SU-DHL-6 (cell line): ENCODE data around the gene COL4A2.

Experiments used
- H2AFZ ChIP-seq: fragments of 200-600 bp; sonication (generic); 2 replicates; pipeline ENCODE4 v1.6.1; 2014; ENCODE audit warnings: low read depth, mild to moderate bottlenecking, moderate library complexity, mixed read lengths, antibody characterized with exemption, low read length; ENCODE audit not compliant: severe bottlenecking
- H3F3A ChIP-seq: fragments of 200-600 bp; shearing (Covaris generic); 2 replicates; pipeline ENCODE4 v1.6.0; 2016; ENCODE audit warnings: antibody characterized with exemption, mild to moderate bottlenecking; ENCODE audit not compliant: insufficient read depth
- H3K27ac ChIP-seq: fragments of 200-600 bp; sonication (generic); 2 replicates; pipeline ENCODE4 v1.5.1; 2016; ENCODE audit warnings: low read depth, mild to moderate bottlenecking, low read length, moderate library complexity, mixed read lengths
- H3K27me3 ChIP-seq: fragments of 200-600 bp; sonication (generic), shearing (Covaris generic); 2 replicates; pipeline ENCODE4 v1.6.0; 2014; ENCODE audit warnings: mild to moderate bottlenecking, low read length
- H3K36me3 ChIP-seq: fragments of 200-600 bp; sonication (generic); 2 replicates; pipeline ENCODE4 v1.6.1; 2014; ENCODE audit warnings: mild to moderate bottlenecking, low read length, mixed read lengths
- H3K4me2 ChIP-seq: fragments of 300-600, 200-600 bp; shearing (Covaris generic), sonication (generic); 2 replicates; pipeline ENCODE4 v1.6.0; 2014; ENCODE audit warnings: low read length, low read depth, mild to moderate bottlenecking; ENCODE audit not compliant: poor library complexity, severe bottlenecking
- H3K4me3 ChIP-seq: fragments of 200-600 bp; sonication (generic); 2 replicates; pipeline ENCODE4 v1.5.1; 2014; ENCODE audit warnings: antibody characterized with exemption, low read length, mild to moderate bottlenecking, mixed read lengths; ENCODE audit not compliant: insufficient read depth, poor library complexity, severe bottlenecking
- H3K79me2 ChIP-seq: fragments of 200-600 bp; sonication (generic); 2 replicates; pipeline ENCODE4 v1.6.1; 2014; ENCODE audit warnings: mild to moderate bottlenecking, low read length, moderate library complexity; ENCODE audit not compliant: insufficient read depth
- H3K9ac ChIP-seq: fragments of 200-600 bp; sonication (generic); 2 replicates; pipeline ENCODE4 v1.7.0; 2014; ENCODE audit warnings: mild to moderate bottlenecking, low read length
- H3K9me2 ChIP-seq: fragments of 200-600 bp; sonication (generic); replicated peaks from 2 replicates; pipeline ENCODE4 v1.6.1; 2014; ENCODE audit warnings: low read length; ENCODE audit not compliant: insufficient read depth
- H3K9me3 ChIP-seq: fragments of 200-600 bp; sonication (generic); 2 replicates; pipeline ENCODE4 v1.6.1; 2014; ENCODE audit warnings: low read length, mixed read lengths; ENCODE audit not compliant: insufficient read depth
- H4K20me1 ChIP-seq: fragments of 200-600 bp; sonication (generic); 2 replicates; pipeline ENCODE4 v1.6.1; 2014; ENCODE audit warnings: low read depth, mild to moderate bottlenecking, antibody characterized with exemption, low read length, moderate library complexity, mixed read lengths
- EZH2phosphoT487 ChIP-seq: fragments of 200-600 bp; sonication (generic), shearing (Covaris generic); conservative IDR thresholded peaks from 2 replicates; pipeline ENCODE4 v1.6.1; 2018; ENCODE audit warnings: mild to moderate bottlenecking, antibody characterized with exemption, low read length, moderate library complexity, mixed read lengths
- TF ChIP-seq, protein P1 (sequence below): fragments of 200-600 bp; sonication (generic); IDR thresholded peaks from one replicate; pipeline ENCODE4 v1.5.1; 2017; ENCODE audit warnings: antibody characterized with exemption, mild to moderate bottlenecking, low read length, moderate library complexity; ENCODE audit not compliant: insufficient read depth, poor library complexity, severe bottlenecking

Gene COL4A2

DNA sequence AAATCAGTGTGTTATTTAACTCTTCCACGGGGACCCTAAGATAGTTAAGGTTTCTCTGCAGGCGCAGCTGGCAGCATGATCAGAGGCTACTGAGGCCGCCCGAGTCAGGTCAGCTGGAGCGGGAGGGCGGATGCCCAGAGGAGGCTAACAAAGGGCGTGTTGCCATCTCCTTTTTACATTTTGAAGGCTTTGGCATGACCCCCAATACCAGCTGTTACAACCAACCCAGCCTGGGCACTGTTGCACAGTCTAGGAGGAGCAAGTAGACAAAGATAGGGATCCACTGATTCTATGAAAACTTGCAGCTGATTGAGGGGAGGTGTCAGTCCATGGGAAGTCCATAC, 15.7 kb downstream of the COL4A2 start:
- no peak overlapping the region for H3K27ac ChIP-seq
- H3K79me2 ChIP-seq: no peaks in the 10 kb centered on the region
- no peaks in the 10 kb centered on the region for H3F3A ChIP-seq
- H2AFZ ChIP-seq: no peak overlapping the region
- H3K4me2 ChIP-seq: no peak overlapping the region
- no peaks in the 10 kb centered on the region for H4K20me1 ChIP-seq
- peaks cover 6% of the 10 kb centered on the region; the same call in 1 of the 2 replicates for H3K9me3 ChIP-seq
- no peak for TF ChIP-seq EZH2phosphoT487
- TF ChIP-seq, protein P1, sequence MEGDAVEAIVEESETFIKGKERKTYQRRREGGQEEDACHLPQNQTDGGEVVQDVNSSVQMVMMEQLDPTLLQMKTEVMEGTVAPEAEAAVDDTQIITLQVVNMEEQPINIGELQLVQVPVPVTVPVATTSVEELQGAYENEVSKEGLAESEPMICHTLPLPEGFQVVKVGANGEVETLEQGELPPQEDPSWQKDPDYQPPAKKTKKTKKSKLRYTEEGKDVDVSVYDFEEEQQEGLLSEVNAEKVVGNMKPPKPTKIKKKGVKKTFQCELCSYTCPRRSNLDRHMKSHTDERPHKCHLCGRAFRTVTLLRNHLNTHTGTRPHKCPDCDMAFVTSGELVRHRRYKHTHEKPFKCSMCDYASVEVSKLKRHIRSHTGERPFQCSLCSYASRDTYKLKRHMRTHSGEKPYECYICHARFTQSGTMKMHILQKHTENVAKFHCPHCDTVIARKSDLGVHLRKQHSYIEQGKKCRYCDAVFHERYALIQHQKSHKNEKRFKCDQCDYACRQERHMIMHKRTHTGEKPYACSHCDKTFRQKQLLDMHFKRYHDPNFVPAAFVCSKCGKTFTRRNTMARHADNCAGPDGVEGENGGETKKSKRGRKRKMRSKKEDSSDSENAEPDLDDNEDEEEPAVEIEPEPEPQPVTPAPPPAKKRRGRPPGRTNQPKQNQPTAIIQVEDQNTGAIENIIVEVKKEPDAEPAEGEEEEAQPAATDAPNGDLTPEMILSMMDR: no peak
- no peaks in the 10 kb centered on the region for H3K36me3 ChIP-seq
- H3K9me2 ChIP-seq: no peaks in the 10 kb centered on the region
- H3K9ac ChIP-seq: no peak overlapping the region
- H3K4me3 ChIP-seq: no peak overlapping the region
- no peaks in the 10 kb centered on the region for H3K27me3 ChIP-seq

DNA sequence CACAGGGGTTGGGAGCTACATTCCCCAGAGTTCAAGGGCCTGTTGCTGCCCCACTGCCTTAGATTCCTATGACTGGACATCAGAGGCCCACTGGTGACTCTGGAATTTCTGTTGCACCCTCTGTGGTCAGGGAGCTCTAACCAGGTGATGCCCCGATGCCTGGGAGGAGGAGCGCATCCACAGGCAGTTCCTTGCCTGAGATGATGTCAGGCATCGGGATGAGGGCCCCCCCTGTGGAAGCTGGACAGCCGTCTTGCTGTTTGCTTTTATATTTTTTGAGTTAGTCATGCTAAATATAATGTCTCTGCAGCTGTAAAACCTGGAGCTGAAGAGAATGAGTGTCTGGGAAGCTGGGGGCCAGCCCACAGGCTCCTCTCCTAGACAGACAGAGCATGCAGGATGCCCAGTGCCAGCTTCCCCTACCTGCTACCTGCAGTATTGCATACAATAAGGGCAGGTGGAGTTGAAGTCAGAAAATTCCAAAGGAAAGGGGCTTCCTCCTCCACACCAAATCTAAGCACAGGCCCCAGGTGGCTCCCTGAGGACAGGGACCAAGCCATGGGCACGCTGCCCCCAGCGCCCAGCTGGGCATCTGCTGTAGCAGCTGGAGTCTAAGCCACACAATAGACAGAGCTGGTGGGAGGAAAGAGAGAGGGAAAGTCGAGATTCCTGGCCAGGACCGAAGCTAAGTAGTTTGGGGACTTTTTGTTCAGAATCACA, 16.2 kb downstream of the COL4A2 start:
- Histone ChIP-seq H3K4me3 (no peak overlapping the region), H3K27me3 (no peaks in the 10 kb centered on the region), H2AFZ (no peak overlapping the region), H3K9ac (no peak overlapping the region), H3K27ac (no peak overlapping the region), H3K4me2 (no peak overlapping the region), H4K20me1 (no peaks in the 10 kb centered on the region), H3K79me2 (no peaks in the 10 kb centered on the region), H3K9me3 (peaks cover 6% of the 10 kb centered on the region; the same call in 1 of the 2 replicates), H3K9me2 (no peaks in the 10 kb centered on the region), H3K36me3 (no peaks in the 10 kb centered on the region), H3F3A (no peaks in the 10 kb centered on the region)
- TF ChIP-seq, protein P1: no peak
- no peak for TF ChIP-seq EZH2phosphoT487

DNA sequence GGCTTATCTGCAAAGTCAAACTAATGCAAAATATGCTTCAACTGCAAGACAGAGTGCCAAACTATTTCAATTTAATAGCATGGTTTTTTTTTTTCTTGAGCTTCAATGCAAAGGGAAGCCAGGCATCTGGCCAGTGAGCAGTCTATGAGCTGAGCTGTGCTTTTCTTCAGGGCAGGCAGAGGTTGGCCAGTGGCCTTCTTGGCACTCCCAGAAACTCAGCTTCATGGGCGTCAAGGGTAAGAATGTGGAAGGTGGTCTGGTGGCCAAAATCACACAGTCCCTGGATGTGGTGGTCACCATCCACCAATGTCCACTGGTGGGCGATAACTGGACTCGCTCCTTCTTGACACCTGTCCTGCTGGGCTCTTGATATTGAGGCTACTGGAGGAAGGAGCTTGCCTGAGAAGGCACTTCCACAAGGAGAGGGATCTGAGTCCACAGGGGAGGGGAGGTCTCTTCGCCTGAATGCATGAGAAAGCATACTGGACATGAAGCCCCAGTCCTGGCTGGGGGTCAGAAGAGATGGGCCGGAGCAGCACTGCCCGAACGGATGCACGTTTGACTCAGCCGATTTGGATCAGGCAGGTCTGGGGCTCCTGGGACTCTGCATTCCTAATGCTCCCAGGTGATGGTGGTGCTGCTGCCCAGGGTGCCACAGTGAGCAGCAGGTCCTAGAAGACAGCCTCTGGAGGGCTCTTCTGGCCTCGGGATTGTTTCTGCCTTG, 17.1 kb downstream of the COL4A2 start:
- Histone ChIP-seq H3K79me2 (no peaks in the 10 kb centered on the region), H3K9me2 (no peaks in the 10 kb centered on the region), H3K36me3 (no peaks in the 10 kb centered on the region), H3K9ac (no peak overlapping the region), H2AFZ (no peak overlapping the region), H4K20me1 (no peaks in the 10 kb centered on the region), H3K27ac (no peak overlapping the region), H3K4me2 (no peak overlapping the region), H3K4me3 (no peak overlapping the region), H3K9me3 (peaks cover 6% of the 10 kb centered on the region; the same call in 1 of the 2 replicates), H3K27me3 (no peaks in the 10 kb centered on the region), H3F3A (no peaks in the 10 kb centered on the region)
- TF ChIP-seq, protein P1: no peak
- no peak for TF ChIP-seq EZH2phosphoT487
